DMS153 treated with DMSO at 0.1 percent for 48 hours (cell line): Measurements from ENCODE around the gene SLC5A10.
A peak's percentile ranks its signal among the peaks of the same experiment; 100 is the strongest.
"Not testable (repeated sequence)": the region's sequence is repeated elsewhere in the genome, so short reads cannot be mapped to it uniquely, and the experiment has no call there.

ENCODE experiments used
- DNase-seq: peaks from one replicate; lab custom pipeline; 2025; ENCODE audit not compliant: unreplicated experiment; lab: John Stamatoyannopoulos, UW

Gene SLC5A10

GRCh38 chr17:18946536-18946935, 5.4 kb upstream of the SLC5A10 start:
- no peak for DNase-seq

GRCh38 chr17:18947866-18948265, 4.1 kb upstream of the SLC5A10 start:
- no peak for DNase-seq

- no peak for DNase-seq
Measured at GRCh38 chr17:18948476-18949006, 3.4 kb upstream of the SLC5A10 start.

DNA sequence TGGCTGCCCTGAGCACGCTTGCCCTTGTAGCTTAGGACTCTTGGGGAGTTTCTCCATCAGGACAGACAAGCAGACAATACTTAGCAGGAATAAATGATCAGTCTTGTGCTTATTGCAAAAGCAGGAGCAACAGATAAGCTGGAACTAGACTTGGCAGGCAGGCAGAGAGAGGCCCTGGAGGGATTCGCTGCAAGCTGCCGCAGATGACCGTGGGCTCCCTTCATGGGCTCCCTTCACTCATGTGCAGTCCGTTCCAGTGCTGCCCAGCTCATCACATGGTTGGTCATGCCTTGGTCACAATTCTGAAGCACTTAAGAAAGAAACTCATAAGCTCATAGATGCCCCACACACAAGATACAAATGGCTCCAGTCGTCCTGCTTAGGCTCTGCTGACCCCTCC, 2.4 kb upstream of the SLC5A10 start:
- no peak for DNase-seq

GRCh38 chr17:18950346-18950745, 1.6 kb upstream of the SLC5A10 start:
- DNase-seq: no peak

DNA sequence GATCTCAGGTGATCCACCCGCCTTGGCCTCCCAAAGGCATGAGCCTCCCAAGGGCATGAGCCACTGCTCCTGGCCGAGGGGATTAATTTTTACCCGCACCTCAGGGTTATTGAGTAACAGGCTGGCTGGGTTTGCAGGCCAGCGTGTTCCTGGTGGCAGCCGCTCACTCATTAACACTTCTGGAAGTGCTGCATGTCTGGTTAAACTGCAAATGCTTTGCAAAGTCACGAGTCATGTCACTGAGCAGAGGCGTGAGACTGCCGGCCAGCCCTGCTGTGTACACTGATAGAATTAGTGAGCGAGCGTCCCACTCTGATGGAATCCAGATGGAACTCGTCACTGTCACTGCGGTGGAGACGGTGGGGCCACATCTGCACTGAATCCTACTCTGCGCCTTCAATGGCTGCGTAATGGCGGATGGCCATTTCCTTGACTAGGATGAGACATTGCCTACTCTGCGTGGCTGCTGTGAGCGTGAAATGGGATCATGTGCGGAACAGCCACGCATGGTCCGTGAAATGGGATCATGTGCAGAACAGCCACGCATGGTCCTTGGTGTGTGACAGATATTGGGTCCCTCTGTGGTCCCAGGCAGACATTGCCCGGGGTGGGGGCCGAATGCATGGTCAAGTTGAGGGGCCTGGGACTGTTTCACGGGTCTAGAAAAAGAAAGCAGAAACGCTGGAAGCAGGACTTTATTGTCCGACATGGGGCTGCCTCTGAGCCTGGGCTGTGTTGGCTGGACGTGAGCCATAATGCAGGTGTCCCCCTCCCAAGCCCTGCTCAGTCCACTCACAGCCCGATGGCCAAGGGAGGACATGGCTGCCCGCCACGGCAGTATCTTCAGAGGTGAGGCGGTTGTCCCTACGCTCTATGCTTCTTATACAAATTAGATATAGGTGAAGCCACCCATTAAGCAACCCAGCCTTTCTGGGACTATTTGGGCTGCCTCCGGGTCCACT, 740 bp upstream of the SLC5A10 start:
- DNase-seq: no peak

DNA sequence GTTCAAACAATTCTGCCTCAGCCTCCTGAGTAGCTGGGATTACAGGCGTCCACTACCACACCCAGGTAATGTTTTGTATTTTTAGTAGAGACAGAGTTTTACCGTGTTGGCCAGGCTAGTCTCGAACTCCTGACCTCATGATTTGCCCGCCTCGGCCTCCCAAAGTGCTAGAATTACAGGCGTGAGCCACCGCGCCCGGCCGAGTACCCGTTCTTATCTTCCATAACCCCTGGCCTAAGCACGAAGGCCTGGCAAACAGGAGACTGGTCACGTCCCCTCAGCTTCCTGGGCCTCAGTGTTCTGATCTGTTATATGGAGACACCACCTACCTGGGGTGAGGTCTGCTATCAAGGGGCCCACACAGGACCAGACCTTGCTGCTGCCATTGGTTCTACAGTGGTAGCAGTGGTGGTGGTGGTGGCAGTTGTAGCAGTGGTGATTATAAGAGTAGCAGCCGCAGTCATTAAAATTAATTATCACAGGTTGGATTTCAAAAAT, 1.3 kb downstream of the SLC5A10 start:
- DNase-seq: no peak

DNA sequence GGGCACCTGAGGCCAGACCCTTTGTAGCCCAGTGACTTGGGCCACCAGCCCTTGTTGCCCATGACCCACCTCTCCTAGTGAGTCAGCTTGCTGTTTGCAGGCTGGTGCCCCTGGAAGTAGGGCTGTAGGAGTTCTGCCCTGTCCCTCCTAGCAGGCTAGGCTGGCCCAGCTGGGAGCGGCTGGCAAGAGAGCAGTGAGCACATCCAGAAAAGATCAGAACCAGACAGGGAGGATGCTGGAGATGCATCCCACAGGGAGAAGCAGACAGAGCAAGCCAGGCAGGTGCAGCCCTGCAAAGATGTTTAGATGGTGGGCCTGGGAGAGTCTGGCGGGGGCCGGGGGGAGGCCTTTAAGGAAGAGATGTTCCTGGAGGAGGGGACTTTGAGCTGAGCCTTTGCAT, 2.4 kb downstream of the SLC5A10 start:
- DNase-seq: no peak

- DNase-seq: no peak
Measured at GRCh38 chr17:18955009-18955408, 3.0 kb downstream of the SLC5A10 start.

GRCh38 chr17:18956021-18956420, 4.1 kb downstream of the SLC5A10 start:
- DNase-seq: not testable (repeated sequence)

- DNase-seq: no peak
Measured at GRCh38 chr17:18956581-18956980, 4.6 kb downstream of the SLC5A10 start.

DNA sequence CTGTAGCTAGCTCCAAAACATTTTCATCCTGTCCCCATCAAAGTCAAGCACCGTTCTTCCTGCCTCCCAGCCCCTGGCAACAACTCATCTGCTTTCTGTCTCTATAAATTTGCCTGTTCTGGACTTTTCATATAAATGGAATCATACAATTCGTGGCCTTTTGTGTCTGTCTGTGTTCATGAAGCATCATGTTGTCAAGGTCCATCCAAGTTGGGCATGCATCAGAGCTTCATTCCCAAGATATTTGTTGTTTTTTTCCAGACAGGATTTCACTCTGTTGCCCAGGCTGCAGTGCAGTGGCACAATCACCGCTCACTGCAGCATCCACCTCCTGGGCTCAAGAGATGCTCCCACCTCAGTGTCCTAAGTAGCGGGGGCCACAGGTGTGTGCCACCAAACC, 5.9 kb downstream of the SLC5A10 start:
- DNase-seq: no peak

GRCh38 chr17:18958611-18959010, 6.6 kb downstream of the SLC5A10 start:
- DNase-seq: no peak

DNA sequence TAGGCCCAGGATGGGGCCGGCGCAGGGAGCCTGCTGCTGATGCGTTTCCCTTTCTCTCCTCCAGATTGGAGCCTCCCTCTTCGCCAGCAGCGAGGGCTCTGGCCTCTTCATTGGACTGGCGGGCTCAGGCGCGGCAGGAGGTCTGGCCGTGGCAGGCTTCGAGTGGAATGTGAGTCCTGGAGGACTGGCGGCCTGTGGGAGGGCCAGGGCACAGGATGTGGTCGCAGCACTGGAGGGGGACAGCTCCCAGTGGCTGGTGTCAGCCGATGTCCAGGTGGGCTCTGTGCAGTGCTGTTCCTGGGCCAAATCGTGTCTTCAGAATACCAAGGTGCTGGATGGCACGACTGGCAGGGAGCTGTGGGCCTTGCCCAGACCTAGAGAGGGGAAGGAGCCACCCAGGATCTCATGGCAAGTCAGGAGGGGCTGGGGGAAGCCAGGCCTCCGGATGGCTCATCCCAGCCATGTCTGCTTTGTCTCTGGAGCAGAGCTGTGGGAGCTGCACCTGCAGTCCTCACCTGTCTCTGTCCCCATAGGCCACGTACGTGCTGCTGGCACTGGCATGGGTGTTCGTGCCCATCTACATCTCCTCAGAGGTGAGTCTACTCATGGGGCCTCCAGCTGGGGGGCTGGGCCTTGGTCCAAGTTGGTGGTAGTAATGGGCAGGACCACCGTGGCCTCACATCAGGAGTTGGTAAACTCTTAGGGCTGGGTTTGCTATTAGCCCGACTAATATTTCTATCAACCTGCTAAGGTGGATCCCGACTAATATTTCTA, 7.3 kb downstream of the SLC5A10 start:
- DNase-seq: no peak

DNA sequence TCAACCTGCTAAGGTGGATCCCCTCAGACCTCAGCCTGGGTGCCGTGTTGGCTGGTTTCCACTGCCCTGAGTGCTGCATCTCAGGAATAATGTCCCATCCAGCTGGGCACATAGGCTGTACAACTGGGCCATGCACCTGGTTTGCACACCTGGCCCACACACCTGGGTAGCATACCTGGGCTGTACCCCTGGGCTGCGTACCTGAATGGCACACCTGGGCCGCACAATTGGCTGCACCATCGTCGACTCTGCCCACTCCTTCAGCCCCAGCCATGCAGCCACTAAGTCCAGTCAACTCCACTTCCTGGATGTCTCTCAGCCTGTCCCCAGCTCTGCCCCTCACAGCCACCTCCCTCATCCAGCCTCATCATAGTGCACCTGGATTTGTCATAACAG, 7.9 kb downstream of the SLC5A10 start:
- DNase-seq: no peak

DNA sequence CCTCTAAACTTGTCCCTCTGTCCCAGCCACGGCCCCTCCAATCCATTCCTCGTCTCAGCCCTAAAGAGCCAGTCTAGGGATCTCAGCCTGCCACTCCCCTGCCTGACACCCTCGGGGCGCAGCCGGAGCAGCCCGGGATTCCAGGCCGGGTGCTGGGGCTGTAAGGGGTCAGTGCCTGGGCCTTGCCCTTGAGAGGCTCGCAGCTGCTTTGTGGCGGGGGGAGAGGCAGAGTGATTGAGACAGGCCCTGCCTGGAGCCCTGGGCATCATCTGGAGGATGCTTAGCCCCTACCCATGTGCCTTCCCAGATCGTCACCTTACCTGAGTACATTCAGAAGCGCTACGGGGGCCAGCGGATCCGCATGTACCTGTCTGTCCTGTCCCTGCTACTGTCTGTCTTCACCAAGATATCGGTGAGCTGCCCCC, 8.3 kb downstream of the SLC5A10 start:
- DNase-seq: no peak

GRCh38 chr17:18960803-18961511, 9.0 kb downstream of the SLC5A10 start:
- DNase-seq: peak; percentile 7

GRCh38 chr17:18961634-18962493, 9.9 kb downstream of the SLC5A10 start:
- no peak for DNase-seq

DNA sequence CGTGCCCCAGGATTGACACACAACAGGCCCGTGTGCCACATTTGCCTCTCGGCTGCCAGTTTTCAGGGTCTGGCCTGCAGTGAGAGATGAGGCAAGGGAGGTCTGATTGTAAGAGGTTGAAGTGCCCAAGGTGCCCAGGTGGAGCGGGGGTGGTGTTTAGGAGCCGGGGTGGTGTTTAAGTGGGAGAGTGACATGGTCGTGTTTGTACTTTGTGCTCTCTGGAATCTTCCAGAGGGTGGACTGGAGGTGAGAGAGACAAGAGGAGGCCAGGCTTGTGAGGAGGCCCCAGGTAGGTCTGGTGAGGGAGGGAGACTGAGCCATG, 10.5 kb downstream of the SLC5A10 start:
- DNase-seq: no peak
